ENCODE measurements around the gene ARMH3.

- TF ChIP-seq CTCF (IDR thresholded peaks at IDR 0.05 in 4 of 5, conservative IDR thresholded peaks at IDR 0.05 in 1 of 5) (no peak), POLR2A (IDR thresholded peaks at IDR 0.05) (no peak)
Measured at GRCh38 chr10:102027261-102027660, 28.7 kb downstream of the ARMH3 start.

Measured in gastrocnemius medialis (tissue), 4 donors.